MM.1S (cell line): ENCODE data around the gene TBC1D20.

Experiments used
- DNase-seq: peaks from one replicate; pipeline ENCODE4 v3.0.0-alpha.2; 2015
- H2AFZ ChIP-seq: fragments of 300-600 bp; sonication (generic); 2 replicates; pipeline ENCODE4 v1.6.0; 2016; ENCODE audit warnings: antibody characterized with exemption, low read length
- H3F3A ChIP-seq: fragments of 300-600 bp; sonication (generic); 2 replicates; pipeline ENCODE4 v1.6.1; 2016; ENCODE audit warnings: mild to moderate bottlenecking, antibody characterized with exemption, low read length, moderate library complexity, mixed read lengths; ENCODE audit not compliant: insufficient read depth
- H3K27ac ChIP-seq: fragments of 300-600 bp; sonication (generic); 2 replicates; pipeline ENCODE4 v1.5.1; 2016; ENCODE audit warnings: mild to moderate bottlenecking, low read length
- H3K27me3 ChIP-seq: fragments of 300-600 bp; sonication (generic); replicated peaks from 2 replicates; pipeline ENCODE4 v1.6.0; 2016; ENCODE audit warnings: low read length; ENCODE audit not compliant: insufficient read depth
- H3K36me3 ChIP-seq: fragments of 300-600 bp; sonication (generic); replicated peaks from 2 replicates; pipeline ENCODE4 v1.6.1; 2016; ENCODE audit warnings: mild to moderate bottlenecking, low read length, mixed read lengths; ENCODE audit not compliant: insufficient read depth
- H3K4me1 ChIP-seq: fragments of 300-600 bp; sonication (generic); 2 replicates; pipeline ENCODE4 v1.6.1; 2016; ENCODE audit warnings: low read length, mixed read lengths
- H3K4me2 ChIP-seq: fragments of 300-600 bp; sonication (generic); 2 replicates; pipeline ENCODE4 v1.6.0; 2016; ENCODE audit warnings: low read depth, low read length
- H3K4me3 ChIP-seq: fragments of 300-600 bp; sonication (generic); 2 replicates; pipeline ENCODE4 v1.5.1; 2016; ENCODE audit warnings: low read length, mixed read lengths
- H3K79me2 ChIP-seq: fragments of 300-600 bp; sonication (generic); 2 replicates; pipeline ENCODE4 v1.6.1; 2016; ENCODE audit warnings: mixed run types, low read length, mixed read lengths
- H3K9ac ChIP-seq: fragments of 300-600 bp; sonication (generic); 2 replicates; pipeline ENCODE4 v1.6.1; 2016; ENCODE audit warnings: low read length, mixed read lengths
- H3K9me2 ChIP-seq: fragments of 300-600 bp; sonication (generic); replicated peaks from 2 replicates; pipeline ENCODE4 v1.6.1; 2016; ENCODE audit warnings: mild to moderate bottlenecking, low read length, mixed read lengths; ENCODE audit not compliant: insufficient read depth
- H3K9me3 ChIP-seq: fragments of 300-600 bp; sonication (generic); replicated peaks from 2 replicates; pipeline ENCODE4 v1.6.1; 2016; ENCODE audit warnings: mild to moderate bottlenecking, low read length, mixed read lengths; ENCODE audit not compliant: insufficient read depth
- H4K20me1 ChIP-seq: fragments of 300-600 bp; sonication (generic); 2 replicates; pipeline ENCODE4 v1.6.1; 2016; ENCODE audit warnings: mild to moderate bottlenecking, low read length, moderate library complexity, mixed read lengths; ENCODE audit not compliant: insufficient read depth
- CTCF ChIP-seq: fragments of 300-600 bp; sonication (generic); IDR thresholded peaks from 2 replicates; pipeline ENCODE4 v1.5.1; 2016; ENCODE audit warnings: antibody characterized with exemption, low read length, mixed read lengths
- EZH2 ChIP-seq: fragments of 300-600 bp; sonication (generic); optimal IDR thresholded peaks from 2 replicates; pipeline ENCODE3; 2017; ENCODE audit warnings: low read depth, mild to moderate bottlenecking, antibody characterized with exemption, low read length, mixed read lengths
- EZH2phosphoT487 ChIP-seq: fragments of 300-600 bp; sonication (generic); IDR thresholded peaks from 2 replicates; pipeline ENCODE4 v1.6.1; 2018; ENCODE audit warnings: antibody characterized with exemption, low read length

Gene TBC1D20

GRCh38 chr20:483815-484644 is 21.7 kb upstream of the TBC1D20 start:
- H3F3A ChIP-seq, result 0 out of 2 replicates have a peak, but pooled peaks cover 10% of the 10 kb centered on the region
- H3K4me3 ChIP-seq, result no peak overlapping the region
- TF ChIP-seq EZH2phosphoT487, result no peak
- TF ChIP-seq EZH2, result no peak
- TF ChIP-seq CTCF, result no peak
- H2AFZ ChIP-seq, result no peak overlapping the region
- 0 out of 2 replicates have a peak, but pooled peaks cover 7% of the 10 kb centered on the region for H3K36me3 ChIP-seq
- no peaks in the 10 kb centered on the region for H3K79me2 ChIP-seq
- H3K27ac ChIP-seq, result no peak overlapping the region
- H3K4me1 ChIP-seq, result no peaks in the 10 kb centered on the region
- no peaks in the 10 kb centered on the region for H3K9me2 ChIP-seq
- no peaks in the 10 kb centered on the region for H3K27me3 ChIP-seq
- no peaks in the 10 kb centered on the region for H3K9me3 ChIP-seq
- DNase-seq, result no peak
- H4K20me1 ChIP-seq, result 0 out of 2 replicates have a peak, but pooled peaks cover 3% of the 10 kb centered on the region
- no peak overlapping the region for H3K4me2 ChIP-seq
- H3K9ac ChIP-seq, result no peak overlapping the region

GRCh38 chr20:481167-481566 is 18.8 kb upstream of the TBC1D20 start:
- TF ChIP-seq EZH2phosphoT487 (no peak), EZH2 (no peak), CTCF (no peak)
- Histone ChIP-seq H3K9ac (no peak overlapping the region), H3K36me3 (0 out of 2 replicates have a peak, but pooled peaks cover 6% of the 10 kb centered on the region), H3K79me2 (no peaks in the 10 kb centered on the region), H3K4me1 (no peaks in the 10 kb centered on the region), H3K9me2 (no peaks in the 10 kb centered on the region), H3F3A (0 out of 2 replicates have a peak, but pooled peaks cover 10% of the 10 kb centered on the region), H3K27me3 (no peaks in the 10 kb centered on the region), H3K4me3 (no peak overlapping the region), H3K27ac (no peak overlapping the region), H4K20me1 (0 out of 2 replicates have a peak, but pooled peaks cover 3% of the 10 kb centered on the region), H3K4me2 (no peak overlapping the region), H3K9me3 (no peaks in the 10 kb centered on the region), H2AFZ (no peak overlapping the region)
- DNase-seq, result no peak

GRCh38 chr20:480044-480443 is 17.7 kb upstream of the TBC1D20 start:
- Histone ChIP-seq H3K27me3 (no peaks in the 10 kb centered on the region), H4K20me1 (0 out of 2 replicates have a peak, but pooled peaks cover 3% of the 10 kb centered on the region), H3K4me3 (no peak overlapping the region), H3K36me3 (0 out of 2 replicates have a peak, but pooled peaks cover 2% of the 10 kb centered on the region), H2AFZ (no peak overlapping the region), H3K9me2 (no peaks in the 10 kb centered on the region), H3K9me3 (no peaks in the 10 kb centered on the region), H3K9ac (no peak overlapping the region), H3K4me1 (no peaks in the 10 kb centered on the region), H3K4me2 (no peak overlapping the region), H3K27ac (no peak overlapping the region), H3F3A (0 out of 2 replicates have a peak, but pooled peaks cover 10% of the 10 kb centered on the region), H3K79me2 (no peaks in the 10 kb centered on the region)
- no peak for DNase-seq
- TF ChIP-seq EZH2, result no peak
- no peak for TF ChIP-seq CTCF
- no peak for TF ChIP-seq EZH2phosphoT487
